Forelimb muscle (tissue), 1 donor: Measurements from ENCODE around the gene KIAA1586. TPM values are rescaled to one million over a fixed set of nuclear protein-coding genes. Genes with fewer than 3 reads are reported as not detected.
"Not testable (repeated sequence)": the region's sequence is repeated elsewhere in the genome, so short reads cannot be mapped to it uniquely, and the experiment has no call there.

Experiments
- DNase-seq: peaks from one replicate; pipeline ENCODE4 v3.0.0-alpha.2; 2013; ENCODE audit warnings: low read depth
- polyA plus RNA-seq: library from polyadenylated mRNA; unstranded; fragments of 120-200 nt; gene quantifications from one replicate; pipeline ENCODE4 v1.2.1, GENCODE V29; 2013; ENCODE audit not compliant: insufficient read length

KIAA1586 gene
- polyA plus RNA-seq, result 12.7 TPM

GRCh38 chr6:57046332-57047256 lies at the start of gene KIAA1586:
KIAA1586 (plus strand) TSS chr6:57046693; CDS start chr6:57046756, 63 bp downstream.
- DNase-seq, result peak; percentile 77

- DNase-seq, result no peak
Observed at GRCh38 chr6:56999049-56999448, 47.4 kb upstream of the KIAA1586 start.

- not testable (repeated sequence) for DNase-seq
Observed at GRCh38 chr6:56999748-57000147, 46.7 kb upstream of the KIAA1586 start.

GRCh38 chr6:57002197-57002596 lies 44.3 kb upstream of the KIAA1586 start:
- DNase-seq, result no peak

- DNase-seq, result no peak
Observed at GRCh38 chr6:57004292-57004691, 42.2 kb upstream of the KIAA1586 start.

GRCh38 chr6:57006101-57006500 lies 40.4 kb upstream of the KIAA1586 start:
- DNase-seq, result no peak

- DNase-seq, result not testable (repeated sequence)
Observed at GRCh38 chr6:57008069-57008468, 38.4 kb upstream of the KIAA1586 start.

GRCh38 chr6:57013521-57013926 lies 33.0 kb upstream of the KIAA1586 start:
- DNase-seq, result no peak

- no peak for DNase-seq
Observed at GRCh38 chr6:57017069-57017468, 29.4 kb upstream of the KIAA1586 start.

- DNase-seq, result no peak
Observed at GRCh38 chr6:57017841-57018240, 28.7 kb upstream of the KIAA1586 start.

- DNase-seq, result no peak
Observed at GRCh38 chr6:57019434-57019833, 27.1 kb upstream of the KIAA1586 start.

- peak; percentile 8 for DNase-seq
Observed at GRCh38 chr6:57021086-57021720, 25.3 kb upstream of the KIAA1586 start.

- DNase-seq, result no peak
Observed at GRCh38 chr6:57024321-57024720, 22.2 kb upstream of the KIAA1586 start.

GRCh38 chr6:57024775-57025174 lies 21.7 kb upstream of the KIAA1586 start:
- no peak for DNase-seq

- no peak for DNase-seq
Observed at GRCh38 chr6:57026001-57026400, 20.5 kb upstream of the KIAA1586 start.

GRCh38 chr6:57027301-57027700 lies 19.2 kb upstream of the KIAA1586 start:
- DNase-seq, result no peak

- DNase-seq, result no peak
Observed at GRCh38 chr6:57029213-57029612, 17.3 kb upstream of the KIAA1586 start.

GRCh38 chr6:57033228-57033627 lies 13.3 kb upstream of the KIAA1586 start:
- DNase-seq, result no peak

- no peak for DNase-seq
Observed at GRCh38 chr6:57035549-57035948, 10.9 kb upstream of the KIAA1586 start.

GRCh38 chr6:57038906-57039305 lies 7.6 kb upstream of the KIAA1586 start:
- no peak for DNase-seq

GRCh38 chr6:57040011-57040410 lies 6.5 kb upstream of the KIAA1586 start:
- no peak for DNase-seq

GRCh38 chr6:57044061-57044460 lies 2.4 kb upstream of the KIAA1586 start:
- DNase-seq, result not testable (repeated sequence)

- no peak for DNase-seq
Observed at GRCh38 chr6:57044568-57044967, 1.9 kb upstream of the KIAA1586 start.
